HG03064 (cell line): Measurements from ENCODE around the gene ELK4.

ENCODE experiments used
- ATAC-seq: cut with Tn5 transposase; IDR thresholded peaks from one replicate; pipeline ENCODE4 v1.9.1; 2021; ENCODE audit warnings: low read depth; ENCODE audit not compliant: unreplicated experiment

The ELK4 gene

GRCh38 chr1:205568469-205569361, 63.1 kb downstream of the ELK4 start:
- ATAC-seq: no peak

GRCh38 chr1:205568135-205568468, 63.7 kb downstream of the ELK4 start:
- no peak for ATAC-seq

- ATAC-seq: no peak
These were observed 64.1 kb downstream of the ELK4 start for GRCh38 chr1:205567716-205568115.

GRCh38 chr1:205565799-205566198, 66.0 kb downstream of the ELK4 start:
- no peak for ATAC-seq

GRCh38 chr1:205563927-205564441, 67.8 kb downstream of the ELK4 start:
- ATAC-seq: no peak

- ATAC-seq: no peak
These were observed 70.2 kb downstream of the ELK4 start for GRCh38 chr1:205561501-205562203.
